ENCODE data around the gene GRIA4.

DNA sequence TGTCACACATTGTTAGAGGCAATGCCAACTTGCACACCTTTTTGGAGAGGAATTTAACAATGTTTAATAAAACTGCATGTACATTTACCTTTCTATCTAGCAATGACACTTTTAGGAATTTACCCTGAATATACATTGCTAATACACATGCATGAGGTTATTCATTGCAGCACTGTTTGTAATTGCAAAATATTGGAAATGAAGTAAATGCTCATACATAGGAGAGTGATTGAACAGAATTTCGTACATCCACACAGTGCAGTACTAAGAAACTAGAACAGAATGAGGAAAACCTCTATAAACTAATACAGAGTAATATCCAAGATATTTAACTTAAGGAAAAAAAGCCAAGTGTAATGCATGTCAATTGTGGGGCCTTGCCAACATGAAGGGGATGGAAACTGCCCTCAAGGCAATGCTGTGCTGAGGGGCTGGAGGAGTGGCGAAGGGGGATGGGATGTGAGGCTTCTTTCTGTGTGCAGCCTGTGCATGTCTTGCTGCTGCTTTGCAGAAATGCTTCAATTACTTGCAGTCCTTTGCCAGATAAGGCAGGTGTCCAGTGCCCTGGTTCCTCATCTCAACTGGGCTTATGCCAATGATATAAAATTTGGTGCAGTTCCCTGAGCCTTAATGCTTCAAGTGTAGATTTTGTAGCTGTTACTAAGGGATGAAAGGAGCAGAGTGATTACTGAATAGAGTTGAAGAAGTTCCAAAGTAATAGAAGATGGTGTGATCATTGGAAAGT, 96.1 kb downstream of the GRIA4 start:
- TF ChIP-seq, protein P1, sequence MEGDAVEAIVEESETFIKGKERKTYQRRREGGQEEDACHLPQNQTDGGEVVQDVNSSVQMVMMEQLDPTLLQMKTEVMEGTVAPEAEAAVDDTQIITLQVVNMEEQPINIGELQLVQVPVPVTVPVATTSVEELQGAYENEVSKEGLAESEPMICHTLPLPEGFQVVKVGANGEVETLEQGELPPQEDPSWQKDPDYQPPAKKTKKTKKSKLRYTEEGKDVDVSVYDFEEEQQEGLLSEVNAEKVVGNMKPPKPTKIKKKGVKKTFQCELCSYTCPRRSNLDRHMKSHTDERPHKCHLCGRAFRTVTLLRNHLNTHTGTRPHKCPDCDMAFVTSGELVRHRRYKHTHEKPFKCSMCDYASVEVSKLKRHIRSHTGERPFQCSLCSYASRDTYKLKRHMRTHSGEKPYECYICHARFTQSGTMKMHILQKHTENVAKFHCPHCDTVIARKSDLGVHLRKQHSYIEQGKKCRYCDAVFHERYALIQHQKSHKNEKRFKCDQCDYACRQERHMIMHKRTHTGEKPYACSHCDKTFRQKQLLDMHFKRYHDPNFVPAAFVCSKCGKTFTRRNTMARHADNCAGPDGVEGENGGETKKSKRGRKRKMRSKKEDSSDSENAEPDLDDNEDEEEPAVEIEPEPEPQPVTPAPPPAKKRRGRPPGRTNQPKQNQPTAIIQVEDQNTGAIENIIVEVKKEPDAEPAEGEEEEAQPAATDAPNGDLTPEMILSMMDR (IDR thresholded peaks at IDR 0.05; ENCODE audit: poor library complexity) = no peak
- TF ChIP-seq EZH2phosphoT487 (IDR thresholded peaks at IDR 0.05; ENCODE audit: low read depth, severe bottlenecking, unreplicated experiment) = no peak
